ENCODE data around the gene CRYBG3.

The CRYBG3 gene

DNA sequence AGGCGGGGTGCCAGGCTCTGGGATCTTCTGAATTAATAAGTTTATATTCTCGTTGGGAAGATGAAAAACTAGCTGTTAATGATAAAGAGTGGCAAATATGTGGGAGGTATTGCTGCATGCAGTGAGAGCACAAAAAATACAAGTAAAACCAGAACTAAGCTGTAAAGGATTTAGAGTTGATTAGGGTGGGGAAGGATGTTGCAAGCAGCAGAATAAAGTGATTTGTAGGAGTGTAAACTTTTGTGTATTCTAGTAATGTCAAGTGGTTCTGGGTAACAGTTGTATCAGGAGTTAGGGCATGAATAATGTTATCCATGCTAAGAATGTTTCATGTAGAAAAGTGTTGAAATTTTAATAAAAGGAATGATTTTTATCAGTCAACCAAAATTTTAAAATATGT is 18.1 kb downstream of the CRYBG3 start:
- no peak for DNase-seq

DNA sequence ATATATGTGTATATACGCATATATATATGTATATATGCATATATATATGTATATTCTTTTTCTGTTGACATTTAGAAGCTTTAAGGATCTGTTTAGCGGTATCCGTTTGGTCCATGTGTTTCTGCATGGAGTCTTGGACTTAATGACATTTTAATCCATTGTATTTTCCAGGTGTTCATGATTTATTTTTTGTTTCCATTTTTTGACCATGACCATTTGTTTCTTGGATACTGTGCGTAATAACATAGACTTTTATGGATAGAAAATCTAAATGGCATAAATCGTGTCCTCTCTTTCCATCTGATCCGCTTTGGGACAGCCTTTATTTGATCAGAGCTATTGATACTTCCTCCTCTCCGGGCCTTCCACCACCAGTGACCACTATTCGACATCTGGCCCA is 19.5 kb downstream of the CRYBG3 start:
- no peak for DNase-seq

DNA sequence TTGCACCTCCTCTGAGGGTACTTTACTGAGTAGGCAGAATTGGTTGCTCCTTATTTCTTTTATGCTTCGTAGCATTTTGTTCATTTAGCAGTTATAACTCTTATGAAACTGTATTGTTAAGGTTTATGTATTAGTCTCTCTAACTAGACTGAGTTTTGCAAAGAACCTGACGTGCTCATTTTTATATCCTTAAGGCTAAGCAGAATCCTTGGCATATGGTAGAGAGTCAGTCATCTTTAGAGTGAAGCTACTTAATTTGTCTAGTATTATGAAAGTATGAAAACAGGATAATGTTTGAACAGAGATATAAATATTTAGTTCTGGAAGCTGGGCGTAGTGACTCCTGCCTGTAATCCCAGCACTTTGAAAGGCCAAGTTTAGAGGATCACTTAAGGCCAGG is 20.1 kb downstream of the CRYBG3 start:
- DNase-seq: no peak

DNA sequence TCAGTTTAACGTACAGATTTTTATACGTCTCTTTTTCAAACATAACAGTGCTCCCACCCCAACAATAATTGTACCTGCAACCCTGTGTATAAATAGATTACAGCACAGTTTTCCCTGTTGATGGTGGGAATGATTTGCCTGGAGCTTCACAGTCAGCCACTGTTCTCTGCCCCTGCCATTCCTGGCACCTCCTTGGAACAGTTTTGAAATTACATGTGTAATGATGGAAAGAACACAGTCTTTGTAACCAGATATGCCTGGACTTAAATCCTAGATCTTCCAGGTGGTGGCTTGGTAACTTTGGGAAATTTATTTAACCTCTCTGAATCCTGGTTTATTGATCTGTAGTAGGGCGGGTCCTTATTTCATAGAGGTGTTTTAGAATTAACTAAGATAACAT is 27.0 kb downstream of the CRYBG3 start:
- DNase-seq: no peak

DNA sequence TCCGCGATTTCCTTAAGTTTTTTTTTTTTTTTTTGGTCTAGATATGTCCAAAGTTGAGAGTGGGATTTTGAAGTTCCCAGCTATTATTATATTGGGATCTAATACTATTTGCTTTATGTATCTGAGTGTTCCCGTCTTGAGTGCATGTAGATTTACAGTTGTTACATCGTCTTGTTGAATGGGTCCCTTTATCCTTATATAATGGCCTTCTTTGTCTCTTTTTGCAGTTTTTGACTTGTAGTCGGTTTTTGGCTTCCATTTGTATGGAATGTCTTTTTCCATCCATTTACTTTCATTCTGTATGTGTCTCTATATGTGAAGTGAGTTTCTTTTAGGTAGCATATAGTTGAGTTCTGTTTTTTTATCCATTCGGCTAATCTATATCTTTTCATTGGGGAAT is 35.6 kb downstream of the CRYBG3 start:
- no peak for DNase-seq

DNA sequence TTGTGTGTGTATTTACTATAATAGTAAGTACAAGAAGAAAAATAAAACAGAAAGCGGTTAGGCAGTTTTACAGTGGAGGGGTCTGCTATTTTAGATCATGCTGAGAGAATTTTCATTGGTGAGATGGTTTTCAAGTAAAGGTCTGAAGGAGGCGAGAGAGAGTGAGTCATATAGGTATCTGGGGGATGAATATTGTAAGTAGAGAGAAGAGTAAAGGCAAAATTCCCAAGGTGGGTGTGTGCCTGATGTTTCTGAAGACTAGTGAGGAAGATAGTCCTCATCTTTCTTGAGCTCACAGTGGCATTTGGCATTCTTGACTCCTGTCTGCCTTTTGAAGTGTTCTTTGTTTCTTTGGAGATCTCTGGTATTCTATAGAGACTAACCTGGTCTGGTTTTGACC is 38.6 kb downstream of the CRYBG3 start:
- no peak for DNase-seq

DNA sequence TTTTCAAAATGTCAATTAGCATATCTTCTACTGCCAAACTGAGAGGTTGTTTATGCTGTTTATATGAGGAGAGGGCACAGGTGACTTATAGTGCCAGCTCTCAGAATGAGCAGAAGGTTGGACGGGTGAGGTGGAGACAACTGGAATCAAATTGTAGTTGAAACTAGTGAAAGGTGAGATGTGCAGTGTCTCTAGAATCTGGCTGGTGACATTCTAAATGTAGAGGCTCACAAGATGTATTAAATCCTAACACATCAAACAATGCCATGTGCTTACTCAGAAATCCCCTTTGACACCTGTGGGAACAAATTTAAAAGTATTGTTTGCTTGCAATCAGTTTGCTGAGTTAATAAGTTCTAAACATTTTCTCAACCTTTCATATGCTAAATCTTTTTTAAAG is 40.8 kb downstream of the CRYBG3 start:
- DNase-seq: no peak

DNA sequence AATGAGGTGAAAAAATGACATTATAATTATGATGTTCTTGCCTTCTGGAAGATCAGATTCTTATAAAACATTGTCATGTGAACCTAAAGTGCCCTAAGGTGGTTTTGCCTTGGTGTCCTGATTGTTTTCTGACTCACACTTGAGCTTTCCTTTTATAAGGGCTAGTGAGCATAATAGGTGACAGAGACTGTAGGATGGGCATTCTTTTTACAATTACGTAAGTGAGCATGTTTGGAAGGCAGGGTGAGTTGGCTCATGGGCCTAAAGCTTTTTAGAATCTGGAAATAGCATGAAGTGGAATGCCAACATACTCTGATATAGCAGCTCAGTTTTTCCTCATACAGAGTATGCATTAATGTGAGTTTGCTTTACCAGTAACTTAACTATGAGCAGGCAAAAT is 41.2 kb downstream of the CRYBG3 start:
- no peak for DNase-seq

DNA sequence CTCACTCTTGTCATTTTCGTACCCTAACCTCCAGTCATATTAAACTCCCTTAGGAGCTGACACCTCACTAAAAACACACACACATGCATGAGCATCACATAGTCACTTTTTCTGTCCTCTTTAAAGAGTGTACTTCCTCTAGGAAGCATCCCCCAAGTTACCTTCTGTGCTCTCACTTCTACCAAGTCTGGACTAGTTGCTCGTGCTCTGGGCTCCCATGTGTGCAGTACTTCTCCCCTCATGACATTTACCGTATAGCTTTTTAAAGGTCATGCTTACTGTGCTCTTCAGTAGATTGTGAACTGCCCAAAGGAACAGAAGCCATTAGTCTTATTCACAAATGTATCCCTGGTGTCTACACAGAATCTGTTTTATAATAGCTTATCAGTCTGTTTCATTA is 42.0 kb downstream of the CRYBG3 start:
- no peak for DNase-seq

DNA sequence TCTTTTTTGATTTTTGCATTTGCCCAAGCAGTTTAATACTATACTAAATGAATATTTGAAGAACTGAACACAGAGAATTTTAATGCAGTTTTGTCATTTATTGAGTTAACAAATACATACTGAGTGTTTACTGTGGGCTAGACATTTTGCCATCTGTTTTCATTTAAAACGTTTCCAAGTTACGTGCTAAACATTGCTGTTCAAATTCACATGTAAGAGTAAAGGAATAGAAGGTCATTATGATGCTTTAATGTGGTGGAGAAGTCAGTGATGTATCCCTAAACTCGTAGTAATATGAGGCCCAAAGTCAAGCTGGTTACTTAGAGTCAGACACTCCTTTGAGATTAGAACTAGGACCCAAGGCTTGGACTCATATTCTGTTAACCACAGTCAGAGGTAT is 49.4 kb downstream of the CRYBG3 start:
- no peak for DNase-seq

DNA sequence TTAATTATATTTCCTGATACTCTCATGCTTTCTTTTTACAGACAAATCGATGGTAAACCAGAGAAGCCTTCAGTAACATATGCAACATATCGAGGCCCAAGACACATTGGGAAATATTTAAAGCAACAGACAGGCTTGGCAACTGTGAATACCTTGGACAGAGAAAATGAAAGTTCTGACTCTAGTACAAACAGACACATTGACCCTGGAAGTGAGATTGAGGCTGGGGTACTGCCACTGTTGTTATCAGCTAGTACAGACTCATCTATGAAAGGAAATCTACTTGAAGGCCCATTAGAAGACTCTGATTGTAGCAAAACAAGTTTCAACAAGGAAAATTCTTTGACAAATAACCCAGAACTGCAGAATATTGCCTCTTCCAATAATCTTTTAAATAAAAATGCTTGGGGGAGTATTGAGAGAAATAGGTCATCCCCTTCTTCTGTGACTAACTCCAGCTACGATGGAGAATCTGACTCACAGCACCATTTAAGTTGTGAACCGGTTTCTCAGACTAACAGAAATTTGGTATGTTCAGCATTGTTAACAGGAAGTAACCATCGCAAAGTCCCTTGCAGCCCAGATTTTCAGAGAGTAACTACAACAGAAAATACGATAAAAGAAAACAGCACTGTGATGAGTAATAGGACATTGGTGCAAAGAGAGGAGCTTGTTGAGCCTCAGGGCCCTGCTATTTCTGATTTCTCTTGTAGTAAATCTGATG is 50.2 kb downstream of the CRYBG3 start:
- DNase-seq: no peak

DNA sequence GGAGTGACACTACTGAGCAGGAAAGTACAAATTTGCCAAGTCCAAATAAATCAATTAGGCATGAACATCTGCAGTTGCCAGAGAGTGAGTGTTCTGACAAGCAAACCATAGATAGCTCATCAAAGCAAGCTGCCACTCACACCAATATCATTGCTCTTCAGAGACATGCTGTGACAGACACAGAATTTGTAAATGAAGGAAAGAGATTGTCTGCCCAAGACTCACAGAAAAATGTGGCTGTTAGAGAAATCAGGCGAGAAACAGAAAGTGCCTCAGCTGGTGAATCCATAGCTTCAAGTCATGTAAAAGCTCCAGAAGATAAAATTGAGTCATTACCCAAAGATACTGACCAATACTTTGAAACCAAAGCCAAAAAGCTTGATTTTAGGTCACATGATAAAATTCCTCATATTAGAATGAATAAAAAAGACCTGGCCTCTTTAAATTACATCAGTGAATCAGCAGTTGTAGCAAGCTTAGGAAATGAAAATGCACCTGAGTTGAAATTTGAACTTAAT is 50.8 kb downstream of the CRYBG3 start:
- no peak for DNase-seq

DNA sequence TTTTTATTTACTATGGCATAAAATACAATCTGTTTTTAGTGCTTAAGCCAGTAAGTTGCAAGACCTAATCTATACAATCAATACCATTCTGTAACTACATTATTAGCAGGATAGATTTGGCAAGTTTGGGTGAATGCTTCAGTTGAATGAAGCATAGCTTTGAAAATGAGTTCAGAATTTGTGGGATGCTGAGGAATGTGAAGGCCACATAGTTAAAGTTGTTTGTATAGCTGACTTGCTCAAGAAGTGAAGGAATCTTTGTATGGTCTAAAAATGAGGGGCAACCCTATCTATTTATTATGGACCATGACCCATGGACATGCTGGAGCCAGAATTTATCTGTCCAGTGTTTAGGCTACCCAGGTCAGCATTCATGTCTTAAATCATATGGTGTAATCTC is 58.5 kb downstream of the CRYBG3 start:
- no peak for DNase-seq

DNA sequence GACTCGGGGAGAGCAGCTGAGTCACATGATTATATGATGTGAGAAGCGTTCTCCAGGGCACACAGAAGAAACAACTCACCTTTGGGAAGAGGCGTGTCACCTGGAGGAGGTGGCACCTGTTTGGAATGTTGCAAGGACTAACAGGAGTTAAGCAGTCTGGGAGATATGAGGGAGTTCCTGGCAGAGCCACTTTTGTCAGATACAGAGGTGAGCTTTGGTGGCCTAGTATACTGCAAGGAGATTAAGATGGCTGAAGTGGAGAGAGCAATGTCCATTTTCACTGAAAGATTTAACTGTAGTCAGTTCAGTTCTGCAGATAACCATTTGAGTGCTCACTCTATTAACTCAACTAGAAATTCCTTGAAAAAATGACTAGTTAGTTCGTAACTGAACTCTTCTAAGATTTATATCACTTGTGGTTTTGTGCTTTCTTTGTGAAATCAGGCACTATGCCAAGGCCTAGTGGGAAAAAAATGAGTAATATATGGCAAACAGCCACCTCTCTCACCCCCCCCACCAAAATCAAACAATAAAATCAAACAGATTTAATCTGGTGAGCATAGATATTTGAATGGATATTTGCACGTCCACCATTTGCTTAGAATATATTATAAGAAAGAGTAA is 61.3 kb downstream of the CRYBG3 start:
- no peak for DNase-seq

DNA sequence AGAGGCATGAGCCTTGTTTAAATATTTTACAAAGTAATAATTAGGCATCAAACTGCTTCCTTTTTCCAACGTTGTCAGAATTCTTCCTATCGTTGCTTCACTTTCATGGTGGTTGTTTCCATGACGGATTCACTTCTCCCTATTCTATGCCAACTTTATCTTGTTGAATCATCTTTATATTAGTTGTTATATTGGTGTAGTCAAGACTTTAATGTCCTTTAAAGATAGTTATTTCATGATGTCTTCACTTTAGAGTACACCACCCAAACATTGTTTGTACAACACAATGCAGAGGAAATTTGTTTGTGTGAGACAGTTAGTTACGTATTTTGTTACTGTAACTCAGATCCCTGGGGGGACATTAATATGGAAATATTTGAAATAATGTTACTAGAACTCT is 61.9 kb downstream of the CRYBG3 start:
- no peak for DNase-seq

DNA sequence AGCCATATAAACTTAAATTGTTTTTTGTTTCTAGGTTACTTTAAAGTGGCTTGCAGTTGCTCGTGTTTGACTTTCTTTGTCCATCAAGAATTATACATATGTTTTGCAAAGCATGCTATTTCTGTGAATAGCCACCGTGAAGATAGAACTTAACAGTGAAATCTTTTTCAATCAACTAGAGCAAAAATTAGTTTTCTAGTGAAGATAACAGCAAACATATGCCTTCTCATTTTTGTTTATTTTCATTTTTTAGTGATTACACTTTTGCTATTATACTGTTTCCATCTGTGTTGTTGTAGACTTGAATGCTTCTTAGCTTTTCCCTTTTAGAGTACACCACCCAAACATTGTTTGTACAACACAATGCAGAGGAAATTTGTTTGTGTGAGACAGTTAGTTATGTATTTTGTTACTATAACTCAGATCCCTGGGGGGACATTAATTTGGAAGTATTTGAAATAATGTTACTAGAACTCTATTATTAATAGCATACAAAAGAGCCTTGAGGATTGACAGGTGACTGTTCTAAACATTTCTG is 62.8 kb downstream of the CRYBG3 start:
- DNase-seq: no peak

DNA sequence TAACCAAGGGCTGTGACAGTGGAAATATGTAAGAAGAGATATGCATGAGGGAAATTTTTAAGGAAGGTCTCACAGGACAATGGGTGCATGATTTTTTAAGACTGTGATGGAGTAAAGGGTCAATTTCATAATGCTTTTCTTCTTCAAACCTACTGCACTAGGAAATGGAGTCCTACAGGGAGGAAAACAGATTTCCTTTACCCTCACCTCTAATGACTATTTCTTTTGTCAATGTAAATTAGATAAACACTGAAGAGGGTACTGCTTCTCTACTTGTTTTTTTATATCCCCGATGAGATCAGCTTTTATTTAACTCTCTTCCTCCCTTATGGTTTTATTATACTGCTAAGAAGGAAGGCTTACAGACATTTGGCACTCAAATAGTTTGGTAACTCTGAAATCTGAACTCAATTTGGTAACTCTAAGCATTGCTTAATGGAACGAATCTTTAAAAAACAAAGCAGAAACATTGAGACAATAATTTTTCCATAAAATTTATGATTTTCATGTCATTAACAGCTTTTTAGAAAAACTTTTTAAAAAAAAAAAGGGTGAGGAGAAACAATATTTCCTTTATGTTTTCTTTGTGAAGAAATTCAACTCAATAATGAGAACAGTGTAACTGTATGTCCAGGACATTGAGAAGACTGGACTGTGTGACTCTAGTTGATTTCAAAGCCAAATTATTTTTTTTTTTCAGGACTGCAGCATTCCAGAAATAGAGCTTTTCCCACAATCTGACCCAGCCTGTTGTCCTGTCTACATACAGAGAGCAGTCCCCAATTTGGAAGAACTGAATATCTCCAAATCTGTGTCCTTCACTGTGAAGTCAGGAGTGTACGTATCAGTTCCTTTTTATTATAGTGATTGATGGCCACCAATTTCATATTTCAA is 64.4 kb downstream of the CRYBG3 start:
- DNase-seq: no peak

DNA sequence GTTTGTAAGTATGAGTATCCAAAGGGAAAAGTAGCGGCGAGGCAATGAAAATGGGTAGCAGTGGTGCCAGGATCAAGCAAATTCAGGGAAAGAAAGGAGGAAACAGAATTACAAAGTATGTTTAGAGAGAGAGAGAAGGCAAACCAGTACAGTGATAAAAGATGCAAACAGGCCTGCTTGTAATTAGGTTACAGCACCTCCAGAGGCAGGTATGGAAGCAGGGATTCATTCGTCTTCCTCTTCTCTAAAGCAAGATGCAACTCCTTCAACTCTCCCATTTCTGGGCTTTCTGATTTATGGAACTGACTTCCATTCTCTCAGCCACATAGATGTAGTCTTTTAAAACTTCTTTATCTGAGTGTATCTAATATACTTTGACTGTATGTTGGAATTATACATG is 68.0 kb downstream of the CRYBG3 start:
- no peak for DNase-seq

DNA sequence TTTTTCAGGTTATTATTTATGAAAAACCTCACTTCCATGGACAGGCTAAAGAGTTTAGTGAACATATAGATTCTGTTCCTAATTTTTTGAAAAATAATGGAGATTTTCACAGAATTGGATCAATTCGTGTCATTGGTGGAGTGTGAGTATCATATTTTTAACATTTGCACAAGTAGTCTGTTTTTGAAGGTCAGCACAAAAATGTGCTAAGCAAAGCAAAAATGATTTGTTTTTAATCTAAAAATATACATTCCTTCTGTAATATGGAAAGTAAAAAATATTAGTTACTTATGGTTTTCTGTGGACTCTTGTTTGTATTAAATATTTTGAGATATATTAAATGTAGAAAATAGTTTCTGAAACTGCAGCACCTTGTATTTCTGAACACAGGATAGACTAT is 71.0 kb downstream of the CRYBG3 start:
- no peak for DNase-seq

DNA sequence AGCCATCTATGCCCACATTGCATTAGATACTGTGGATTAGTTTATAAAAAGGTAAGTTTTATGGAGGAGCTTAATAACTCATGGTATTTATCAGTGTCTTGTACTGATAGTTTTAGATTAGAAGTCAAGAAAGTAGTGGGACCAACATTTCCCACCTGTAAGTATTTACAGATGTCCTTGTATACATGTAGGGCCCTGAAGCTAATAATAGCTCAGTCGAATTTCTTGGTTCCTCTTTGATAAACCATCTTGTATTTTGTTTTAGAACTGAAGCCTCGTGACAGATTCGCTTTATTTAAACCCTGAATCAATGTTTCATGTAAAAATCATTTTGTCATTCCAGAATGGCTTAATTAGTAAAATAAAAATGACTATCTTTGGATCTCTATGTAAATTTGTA is 73.4 kb downstream of the CRYBG3 start:
- no peak for DNase-seq

DNA sequence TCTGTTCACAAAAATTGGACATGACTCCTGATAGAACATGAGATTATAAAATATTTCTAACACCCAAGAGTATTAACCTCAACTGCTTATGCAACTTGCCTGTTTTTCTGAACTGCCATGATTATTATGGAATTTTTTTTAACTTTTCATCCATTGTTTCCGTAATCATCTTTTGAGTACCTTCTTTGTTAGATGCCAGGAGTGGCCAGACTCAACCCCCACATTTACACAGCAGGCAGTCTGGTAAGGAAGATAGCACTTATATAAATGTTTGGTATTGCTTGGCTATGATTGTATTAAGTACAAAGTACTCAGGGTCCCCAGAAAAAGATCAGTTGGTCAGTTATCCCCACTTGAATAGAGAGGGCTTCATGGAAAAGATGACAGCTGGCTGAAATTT is 74.3 kb downstream of the CRYBG3 start:
- DNase-seq: no peak

DNA sequence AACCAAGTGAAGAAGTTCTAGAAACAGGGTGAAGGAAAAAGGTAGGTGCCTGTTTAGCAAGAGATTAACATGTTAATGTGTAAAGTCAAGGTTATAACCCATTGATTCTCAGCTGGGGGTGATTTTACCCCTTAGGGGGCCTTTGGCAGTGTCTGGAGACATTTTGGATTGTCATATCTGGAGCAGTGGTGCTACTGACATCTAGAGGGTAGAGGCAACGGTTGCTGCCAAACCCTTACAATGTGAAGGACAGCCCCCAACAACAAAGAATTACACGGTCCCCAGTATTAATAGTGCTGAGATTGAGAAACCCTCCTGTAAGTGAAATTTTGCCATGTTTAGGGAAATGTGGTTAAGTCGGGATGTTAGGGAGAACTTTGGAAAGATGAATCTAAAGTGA is 74.7 kb downstream of the CRYBG3 start:
- DNase-seq: no peak

DNA sequence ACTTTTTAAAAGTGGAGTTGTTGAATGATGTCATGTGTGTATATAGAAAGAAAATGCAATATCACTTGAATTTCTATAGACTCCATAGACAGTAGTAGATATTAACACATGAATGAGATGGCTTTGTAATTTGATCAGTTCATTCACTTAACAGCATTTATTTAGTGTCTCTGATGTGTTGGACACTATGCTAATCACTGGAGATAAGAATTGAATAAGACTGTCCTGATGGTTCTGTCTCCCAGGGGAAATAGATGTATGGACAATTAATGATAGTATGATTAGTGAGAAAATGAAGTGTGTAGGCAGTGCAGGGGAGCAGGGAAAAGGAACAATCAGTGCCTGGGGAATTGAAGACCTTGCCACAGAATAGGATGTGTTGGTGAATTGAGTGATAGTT is 77.5 kb downstream of the CRYBG3 start:
- DNase-seq: no peak
